NCI-H526 (cell line): ENCODE measurements around the gene CHCHD2.
"Not testable (repeated sequence)": the region's sequence is repeated elsewhere in the genome, so short reads cannot be mapped to it uniquely, and the experiment has no call there.

Experiments
- DNase-seq, 2 experiments: peaks; one replicate each; lab custom pipeline; 2025; lab: John Stamatoyannopoulos, UW

CHCHD2 gene

GRCh38 chr7:56106108-56107073 lies at the start of gene CHCHD2:
Gene CHCHD2, minus strand, starts transcription at chr7:56106476. Its CDS starts 63 bp downstream, at chr7:56106413.
- DNase-seq = peak; percentile 99

GRCh38 chr7:56131062-56131461 lies 24.8 kb upstream of the CHCHD2 start:
- not testable (repeated sequence) for DNase-seq

GRCh38 chr7:56127241-56127975 lies 21.1 kb upstream of the CHCHD2 start:
- no peak for DNase-seq

GRCh38 chr7:56125831-56126230 lies 19.6 kb upstream of the CHCHD2 start:
- no peak for DNase-seq

GRCh38 chr7:56124981-56125380 lies 18.7 kb upstream of the CHCHD2 start:
- DNase-seq = no peak

GRCh38 chr7:56121440-56121839 lies 15.2 kb upstream of the CHCHD2 start:
- DNase-seq = no peak

GRCh38 chr7:56115852-56116538 lies 9.7 kb upstream of the CHCHD2 start, which contains the start of gene NUPR2:
Gene NUPR2, minus strand, starts transcription at chr7:56116417. Its CDS starts 103 bp downstream, at chr7:56116314.
- peak in 1 of 2 experiments; percentile 62 for DNase-seq

- DNase-seq = not testable (repeated sequence)
Observed at GRCh38 chr7:56112244-56112643, 6.0 kb upstream of the CHCHD2 start.

GRCh38 chr7:56110611-56111010 lies 4.3 kb upstream of the CHCHD2 start:
- DNase-seq = no peak

- DNase-seq = no peak
Observed at GRCh38 chr7:56107954-56108258, 1.6 kb upstream of the CHCHD2 start.

- DNase-seq = peak in 1 of 2 experiments; percentile 35
Observed at GRCh38 chr7:56105508-56105907, 768 bp downstream of the CHCHD2 start.

- DNase-seq = not testable (repeated sequence)
Observed at GRCh38 chr7:56104138-56104537, 2.1 kb downstream of the CHCHD2 start.

GRCh38 chr7:56099653-56100052 lies 6.6 kb downstream of the CHCHD2 start:
- no peak for DNase-seq

GRCh38 chr7:56098187-56099008 lies 7.9 kb downstream of the CHCHD2 start:
- DNase-seq = not testable (repeated sequence)

- no peak for DNase-seq
Observed at GRCh38 chr7:56097700-56098099, 8.6 kb downstream of the CHCHD2 start.

GRCh38 chr7:56092789-56093531 lies 13.3 kb downstream of the CHCHD2 start, which contains the start of gene PHKG1:
Gene PHKG1, minus strand, starts transcription at chr7:56092952. Its CDS starts 4,011 bp downstream, at chr7:56088941.
- DNase-seq = peak in 1 of 2 experiments; percentile 24

GRCh38 chr7:56092388-56092787 lies 13.9 kb downstream of the CHCHD2 start:
- DNase-seq = not testable (repeated sequence)

- DNase-seq = no peak
Observed at GRCh38 chr7:56091591-56091990, 14.7 kb downstream of the CHCHD2 start.

- no peak for DNase-seq
Observed at GRCh38 chr7:56087445-56087844, 18.8 kb downstream of the CHCHD2 start.

GRCh38 chr7:56086761-56087160 lies 19.5 kb downstream of the CHCHD2 start:
- DNase-seq = no peak
